Measurements from ENCODE around the gene RNF214.
"Not testable (repeated sequence)": the region's sequence is repeated elsewhere in the genome, so short reads cannot be mapped to it uniquely, and the experiment has no call there.

Gene RNF214

DNA sequence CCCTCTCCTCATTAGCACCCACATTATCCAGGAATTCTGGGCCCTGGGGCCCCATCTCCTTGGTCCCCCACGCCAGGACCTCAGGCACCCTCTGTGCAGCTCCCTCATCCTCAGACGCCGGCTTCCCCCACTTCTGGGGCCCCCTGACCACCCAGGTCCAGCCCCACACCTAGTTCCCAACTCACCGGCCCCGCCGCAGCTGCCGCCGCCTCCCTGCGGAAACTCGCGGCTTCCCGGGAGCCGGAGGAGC is 704 bp upstream of the RNF214 start, which contains the start of gene PCSK7:
Gene PCSK7, minus strand, starts transcription at position 232 of the 250 bp plus-strand sequence. CDS start 2,229 bp downstream, outside the sequence.
- DNase-seq = no peak

DNA sequence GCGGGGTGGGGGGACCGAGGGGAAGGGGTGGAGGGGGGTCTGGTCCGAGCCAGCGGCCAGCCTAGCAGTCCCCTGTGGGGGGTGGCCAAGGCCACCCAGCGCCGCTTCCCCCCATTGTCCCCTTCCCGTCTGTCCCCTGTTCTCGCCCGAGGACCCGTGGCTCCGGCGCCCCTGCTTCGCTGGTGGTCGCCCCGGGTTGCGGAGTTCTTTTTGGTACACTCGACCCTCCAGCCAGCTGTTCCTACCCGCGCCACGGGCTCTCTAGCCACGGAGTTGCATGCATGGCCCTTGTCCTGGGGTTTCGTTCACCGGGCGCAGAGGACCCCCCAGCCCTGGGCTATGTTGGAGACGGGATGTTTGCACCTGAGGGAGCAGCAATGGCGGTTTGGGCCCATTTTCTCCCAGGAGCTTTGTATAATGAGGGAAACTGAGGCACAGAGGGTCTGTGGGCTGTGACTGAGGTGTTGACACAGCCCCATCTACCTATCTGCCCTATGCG is 489 bp downstream of the RNF214 start:
- DNase-seq = no peak

DNA sequence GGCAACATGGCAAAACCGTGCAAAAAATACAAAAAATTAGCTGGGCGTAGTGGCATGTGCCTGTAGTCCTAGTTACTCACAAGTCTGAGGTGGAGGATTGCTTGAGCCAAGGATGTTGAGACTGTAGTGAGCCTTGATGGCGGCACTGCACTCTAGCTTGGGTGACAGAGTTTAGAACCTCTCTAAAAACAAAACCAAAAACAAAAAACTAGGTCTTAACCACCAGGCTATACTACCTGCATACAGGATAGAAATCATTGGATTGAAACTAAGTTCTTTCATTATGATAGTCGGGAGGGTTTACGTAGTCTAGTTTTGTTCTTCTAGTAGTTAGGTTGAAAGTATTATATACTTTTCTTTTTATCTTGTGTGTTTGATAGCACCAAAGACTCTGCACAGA is 5.8 kb downstream of the RNF214 start:
- DNase-seq = no peak

DNA sequence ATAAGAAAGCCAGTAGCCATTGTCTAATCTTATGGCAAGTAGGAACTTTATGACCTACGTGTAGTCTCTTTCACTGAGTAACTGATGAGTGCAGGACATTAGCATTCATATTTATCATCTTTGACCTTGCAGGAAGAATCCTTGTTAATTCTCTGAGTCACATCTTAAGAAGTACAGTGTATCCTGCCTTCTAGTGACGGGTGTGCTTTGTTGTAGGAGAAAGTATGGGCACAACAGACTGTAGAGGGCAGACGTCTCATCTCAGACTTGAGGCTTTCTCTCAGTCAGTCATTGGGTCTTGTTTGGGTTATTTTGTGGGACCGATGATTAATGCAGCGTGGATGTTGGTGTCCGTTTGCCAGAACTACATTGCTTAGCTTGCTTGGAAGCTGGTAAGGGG is 6.8 kb downstream of the RNF214 start:
- DNase-seq = peak; percentile 59

DNA sequence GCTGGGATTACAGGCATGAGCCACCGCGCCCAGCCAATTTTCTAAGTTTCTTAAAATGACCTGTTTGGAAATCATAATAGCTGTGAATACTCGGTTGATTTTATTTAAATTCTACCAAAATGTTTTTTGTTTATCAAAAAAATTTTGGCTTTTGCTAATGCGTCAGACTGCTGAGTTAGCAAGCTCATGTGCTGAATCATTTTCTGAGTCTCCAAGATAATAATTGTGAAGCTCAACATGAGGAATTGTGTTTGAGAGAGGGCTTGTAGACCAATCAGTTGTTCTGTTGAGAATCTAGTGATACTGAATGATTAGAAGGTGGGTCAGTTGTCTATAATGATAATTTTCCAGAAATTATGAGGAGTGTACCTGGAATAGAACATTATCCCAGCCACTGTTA is 15.9 kb downstream of the RNF214 start:
- DNase-seq = no peak

DNA sequence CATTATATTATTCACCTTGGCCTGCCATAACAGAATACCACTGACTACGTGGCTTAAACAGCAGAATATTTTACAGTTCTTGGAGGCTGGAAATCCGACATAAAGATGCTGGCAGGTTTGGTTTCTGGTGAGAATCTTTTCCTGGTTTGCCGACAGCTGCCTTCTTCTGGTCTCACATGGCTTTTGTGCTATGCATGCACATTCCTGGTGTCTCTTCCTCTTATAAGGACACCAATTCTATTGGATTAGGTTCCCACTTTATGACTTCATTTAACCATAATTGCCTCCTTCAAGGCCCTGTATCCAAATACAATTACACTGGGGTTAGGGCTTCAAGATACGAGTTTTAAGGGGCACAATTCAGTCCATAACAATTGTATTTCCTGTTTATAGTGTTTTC is 17.1 kb downstream of the RNF214 start:
- DNase-seq = no peak

DNA sequence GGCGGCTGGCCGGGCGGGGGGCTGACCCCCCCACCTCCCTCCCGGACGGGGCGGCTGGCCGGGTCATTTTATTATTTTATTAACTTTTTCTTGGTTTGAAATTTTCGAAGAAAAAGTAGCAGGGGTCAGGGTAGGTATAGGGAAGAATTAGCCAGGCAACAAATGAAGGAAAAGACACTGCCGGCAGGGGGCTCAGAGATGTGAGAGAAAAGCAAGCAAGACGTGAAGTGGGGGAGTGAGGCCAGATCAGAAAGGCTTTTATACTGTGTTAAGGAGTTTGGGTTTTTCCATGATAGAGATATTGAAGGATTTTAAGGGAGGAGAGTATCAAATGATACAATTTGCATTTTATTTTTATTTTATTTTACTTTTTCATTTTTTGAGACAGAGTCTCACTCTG is 19.0 kb downstream of the RNF214 start:
- DNase-seq = no peak

DNA sequence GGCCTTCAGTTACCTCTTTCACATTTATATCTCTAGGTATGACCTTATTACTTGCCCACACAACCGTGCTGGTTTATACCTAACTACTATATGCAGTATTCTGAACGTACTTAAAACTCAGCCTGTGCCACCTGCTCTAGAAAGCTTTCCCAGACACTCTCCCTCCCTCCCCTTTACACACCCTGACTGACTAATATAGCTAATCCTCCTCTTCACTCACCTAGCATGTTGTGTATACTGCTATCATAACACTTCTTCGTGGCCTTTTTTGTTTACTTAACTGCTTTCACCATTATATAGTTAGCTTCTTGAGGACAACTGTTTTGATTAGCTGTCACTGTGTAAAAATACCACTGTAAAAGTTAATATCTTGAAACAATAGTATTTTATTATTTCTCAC is 23.5 kb downstream of the RNF214 start:
- no peak for DNase-seq

DNA sequence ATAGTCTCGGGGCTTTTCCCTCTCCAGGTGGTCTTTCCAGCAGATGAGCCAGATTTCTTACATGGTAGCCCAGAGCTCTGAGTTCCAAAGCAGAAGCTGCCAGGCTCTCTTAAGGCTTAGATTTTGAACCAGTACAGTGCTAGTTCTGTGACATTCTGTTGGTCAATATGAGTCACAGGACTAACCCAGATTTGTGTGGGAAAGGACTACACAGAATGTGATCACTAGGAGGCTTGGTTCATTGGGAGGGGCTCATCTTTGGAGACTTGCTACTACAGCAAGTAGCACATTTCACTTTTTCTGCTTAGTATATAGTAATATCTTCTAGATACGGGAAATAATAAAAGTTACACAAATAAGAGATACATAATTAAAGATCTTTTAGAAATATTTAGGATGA is 24.1 kb downstream of the RNF214 start:
- DNase-seq = no peak

DNA sequence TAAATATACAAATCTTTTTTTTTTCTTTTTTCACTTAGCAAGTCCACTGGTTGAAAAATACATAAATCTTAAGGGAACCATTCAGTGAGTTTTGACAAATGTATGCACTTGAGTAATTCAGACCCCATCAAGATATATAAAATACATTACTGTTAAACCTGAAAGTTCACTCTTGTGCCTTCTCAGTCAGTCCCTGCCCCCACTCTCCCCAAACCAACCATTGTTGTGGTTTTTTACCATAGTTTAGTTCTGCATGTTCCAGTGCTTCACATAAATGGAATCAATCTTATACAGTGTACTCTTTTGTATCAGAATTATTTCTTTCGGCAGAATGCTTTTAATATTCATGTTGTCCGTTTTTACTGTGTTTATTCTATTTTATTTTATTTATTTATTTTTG is 26.1 kb downstream of the RNF214 start:
- no peak for DNase-seq

DNA sequence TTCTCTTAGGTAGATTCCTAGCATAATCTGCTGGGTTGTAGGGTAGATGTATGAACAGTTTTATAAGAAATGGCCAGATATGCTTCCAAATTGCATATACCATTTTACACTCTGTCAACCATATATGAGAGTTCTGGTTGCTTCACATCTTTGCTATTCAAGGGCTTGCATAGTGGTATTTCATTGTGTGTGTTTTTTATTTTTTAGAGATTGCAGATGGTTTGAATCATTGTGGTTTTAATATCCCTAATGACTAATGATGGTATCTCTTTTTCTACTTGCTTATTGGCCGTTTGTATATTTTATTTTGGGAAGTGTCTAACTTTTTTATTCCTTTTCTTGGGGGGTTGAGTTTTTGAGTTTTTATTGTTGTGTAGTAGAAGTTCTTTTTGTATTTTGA is 26.9 kb downstream of the RNF214 start:
- no peak for DNase-seq

DNA sequence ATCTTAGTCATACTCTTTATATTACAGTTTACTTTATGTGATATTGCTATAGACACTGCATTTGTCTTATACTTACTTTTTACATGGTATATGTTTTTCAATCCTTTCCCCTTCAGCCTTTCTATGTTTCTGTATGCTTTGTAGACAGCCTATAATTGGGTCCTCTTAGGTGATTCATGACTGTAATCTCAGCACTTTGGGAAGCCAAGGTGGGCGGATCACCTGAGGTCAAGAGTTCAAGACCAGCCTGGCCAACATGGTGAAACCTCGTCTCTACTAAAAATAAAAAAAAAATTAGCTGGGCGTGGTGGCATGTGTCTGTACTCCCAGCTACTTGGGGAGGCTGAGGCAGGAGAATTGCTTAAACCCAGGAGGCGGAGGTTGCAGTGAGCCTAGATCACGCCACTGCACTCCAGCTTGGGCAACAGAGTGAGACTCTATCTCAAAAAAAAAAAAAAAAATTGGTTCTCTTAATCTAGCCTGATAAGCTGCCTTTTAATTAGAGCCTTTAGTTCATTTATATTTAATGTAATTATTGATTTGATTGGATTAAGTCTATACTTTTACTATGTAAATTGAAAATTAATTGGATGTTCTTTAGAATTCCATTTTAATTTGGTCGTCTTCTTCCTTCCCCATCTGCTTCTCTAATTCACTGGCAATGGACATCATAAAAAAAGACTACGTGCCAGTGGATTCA is 32.3 kb downstream of the RNF214 start:
- DNase-seq = not testable (repeated sequence)

DNA sequence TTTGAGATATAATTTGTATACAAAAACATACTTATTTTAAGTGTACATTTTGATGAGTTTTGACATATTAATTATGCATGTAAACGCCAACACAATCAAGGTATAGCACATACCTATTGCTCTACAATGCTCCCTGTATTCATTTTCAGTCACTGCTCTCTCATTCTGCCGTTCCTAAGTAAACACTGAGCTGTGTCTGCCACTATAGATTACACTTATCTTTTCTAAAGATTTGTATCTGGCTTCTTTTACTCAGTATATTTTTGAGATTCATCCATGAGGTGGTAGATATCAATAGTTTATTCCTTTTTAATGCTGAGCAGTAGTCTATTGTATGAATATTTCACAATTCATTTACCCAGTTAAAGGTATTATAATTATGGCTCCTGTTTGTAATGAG is 33.3 kb downstream of the RNF214 start:
- DNase-seq = no peak

DNA sequence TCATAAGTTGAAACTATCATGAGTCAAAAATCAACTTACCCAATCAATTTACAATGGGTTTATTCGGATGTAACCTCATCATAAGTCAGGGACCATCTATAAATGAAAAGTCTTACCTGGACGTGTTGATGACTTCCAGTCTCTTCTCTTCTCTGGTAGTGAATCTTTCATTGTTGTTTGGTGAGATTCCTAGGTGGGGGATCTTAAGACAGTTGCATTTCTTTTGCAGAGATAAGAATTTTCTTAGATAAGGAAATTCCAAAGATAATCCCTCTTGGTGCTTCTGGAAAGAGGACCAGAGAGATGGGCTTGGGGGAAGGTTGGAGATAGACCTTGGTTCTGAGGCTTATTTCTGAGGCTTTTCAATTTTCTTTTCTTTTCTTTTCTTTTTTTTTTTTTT is 37.4 kb downstream of the RNF214 start:
- DNase-seq = no peak

DNA sequence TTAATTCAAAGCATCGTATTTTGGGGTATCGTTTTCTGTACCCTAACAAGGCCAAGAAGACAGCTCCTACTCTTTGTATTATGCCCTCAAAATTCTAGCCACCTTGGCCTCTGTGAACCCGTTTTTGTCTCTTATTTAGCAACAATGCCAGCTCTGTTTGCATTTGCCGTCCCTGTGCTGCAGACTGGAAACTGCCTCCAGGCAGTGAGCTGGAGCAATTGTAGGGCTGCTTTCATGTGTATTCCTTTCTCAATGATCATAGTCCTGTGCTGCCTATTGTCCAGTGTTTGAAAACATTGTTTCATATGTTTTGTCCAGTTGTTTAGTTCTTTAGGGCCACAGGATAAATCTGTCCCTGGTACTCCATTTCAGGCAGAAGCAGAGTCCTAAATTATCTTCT is 38.7 kb downstream of the RNF214 start:
- DNase-seq = no peak

DNA sequence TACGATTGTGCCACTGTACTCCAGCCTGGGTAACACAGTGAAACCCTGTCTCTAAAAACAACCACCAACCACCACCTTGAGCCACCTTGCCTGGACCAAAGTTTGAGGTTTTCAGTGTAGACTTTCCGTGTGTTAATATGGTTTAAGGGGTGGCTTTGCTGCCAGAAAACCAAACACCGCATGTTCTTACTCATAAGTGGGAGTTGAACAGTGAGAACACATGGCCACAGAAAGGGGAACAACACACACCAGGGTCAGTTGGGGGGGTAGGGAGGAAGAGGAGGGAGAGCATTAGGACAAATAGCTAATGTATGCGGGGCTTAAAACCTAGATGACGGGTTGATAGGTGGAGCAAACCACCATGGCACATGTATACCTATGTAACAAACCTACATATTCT is 39.7 kb downstream of the RNF214 start:
- DNase-seq = not testable (repeated sequence)

DNA sequence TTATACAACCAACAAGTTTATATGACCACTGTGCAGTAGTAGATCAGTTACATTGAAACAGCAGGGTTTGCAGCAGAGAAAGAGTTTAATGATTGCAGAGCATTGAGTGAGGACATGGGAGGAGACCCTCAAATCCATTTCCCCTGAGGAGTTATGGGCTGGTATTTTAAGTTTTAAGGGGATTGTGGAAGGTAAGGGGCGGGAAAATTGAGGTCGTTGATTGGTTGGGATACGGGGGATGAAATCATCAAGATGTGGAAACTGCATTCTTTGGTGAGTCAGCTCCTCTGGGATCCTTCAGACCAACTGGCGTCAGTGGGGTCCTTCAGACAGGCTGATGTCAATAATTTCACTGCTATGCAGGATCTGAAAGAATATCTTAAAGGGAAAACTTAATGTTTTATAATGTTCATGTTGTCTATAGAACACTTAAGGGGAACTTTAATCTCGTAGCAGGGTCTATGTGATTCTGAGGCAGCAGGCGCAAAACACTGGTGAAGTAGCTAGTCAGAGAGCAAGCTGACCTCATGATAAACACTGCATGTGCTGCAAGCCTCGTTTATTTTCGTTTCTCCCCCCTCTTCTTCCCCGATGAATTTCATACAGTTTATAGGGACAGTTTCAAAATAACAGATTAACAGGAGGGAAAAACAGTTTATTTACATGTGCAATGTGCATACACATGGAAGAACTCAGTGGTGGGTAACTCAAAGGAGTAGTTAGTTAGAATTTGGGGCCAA is 41.2 kb downstream of the RNF214 start:
- DNase-seq = peak; percentile 1

DNA sequence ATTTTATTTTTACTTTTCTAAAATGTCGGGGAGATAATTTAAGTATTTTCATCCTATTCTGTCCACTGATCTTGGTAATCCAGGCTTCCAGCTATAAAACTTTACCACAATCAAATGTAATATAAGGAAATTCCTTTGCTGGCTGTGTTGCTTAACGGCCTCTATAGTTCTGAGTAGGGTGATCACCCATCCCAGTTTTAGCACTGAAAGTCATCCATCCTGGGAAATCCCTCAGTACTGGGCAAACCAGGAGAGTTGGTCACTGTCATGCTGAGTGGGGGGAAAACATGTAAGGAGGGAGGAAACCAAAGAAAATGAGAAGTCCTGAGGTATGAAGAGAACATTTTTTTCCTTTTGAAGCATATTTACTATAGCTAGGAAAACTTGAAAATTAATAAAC is 45.9 kb downstream of the RNF214 start:
- no peak for DNase-seq

DNA sequence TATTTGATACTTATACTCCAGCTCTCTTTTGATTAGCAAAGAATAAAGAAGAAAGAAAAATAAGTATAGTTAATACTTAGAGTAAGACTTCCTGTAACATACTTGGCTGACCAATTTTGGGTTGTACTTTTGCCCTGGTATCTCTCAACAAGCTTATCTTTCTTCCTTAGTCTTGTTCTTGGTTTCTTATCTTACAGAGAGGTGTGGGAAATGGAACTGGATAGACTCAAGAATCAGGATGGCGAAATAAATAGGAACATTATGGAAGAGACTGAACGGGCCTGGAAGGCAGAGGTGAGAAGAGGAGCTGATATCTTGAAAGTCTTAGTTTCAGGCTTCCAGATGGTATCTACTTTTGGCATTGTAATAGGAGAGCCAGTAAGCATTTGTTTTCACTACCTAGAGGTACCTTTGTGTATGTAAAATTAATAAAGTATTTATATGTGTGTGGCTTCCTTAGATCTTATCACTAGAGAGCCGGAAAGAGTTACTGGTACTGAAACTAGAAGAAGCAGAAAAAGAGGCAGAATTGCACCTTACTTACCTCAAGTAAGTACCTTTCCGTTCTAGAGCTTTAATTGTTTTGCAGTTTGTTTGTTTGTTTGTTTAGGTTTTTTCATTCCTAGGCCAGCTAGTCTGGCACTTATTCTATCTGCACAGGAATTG is 47.4 kb downstream of the RNF214 start:
- no peak for DNase-seq

DNA sequence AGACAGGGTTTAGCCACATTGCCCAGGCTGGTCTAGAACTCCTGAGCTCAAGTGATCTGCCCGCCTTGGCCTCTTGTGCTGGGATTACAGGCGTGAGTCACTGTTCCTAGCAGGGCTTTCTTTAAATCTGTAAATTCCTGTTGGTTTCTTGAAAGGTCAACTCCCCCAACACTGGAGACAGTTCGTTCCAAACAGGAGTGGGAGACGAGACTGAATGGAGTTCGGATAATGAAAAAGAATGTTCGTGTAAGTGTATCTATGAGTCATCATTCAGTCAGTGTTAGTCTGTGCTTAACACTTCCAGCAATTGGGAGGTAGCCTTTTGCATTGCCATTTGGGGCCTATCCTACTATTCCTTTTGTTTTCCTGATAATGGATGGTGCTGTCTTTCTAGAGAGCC is 48.7 kb downstream of the RNF214 start:
- peak; percentile 52 for DNase-seq

DNA sequence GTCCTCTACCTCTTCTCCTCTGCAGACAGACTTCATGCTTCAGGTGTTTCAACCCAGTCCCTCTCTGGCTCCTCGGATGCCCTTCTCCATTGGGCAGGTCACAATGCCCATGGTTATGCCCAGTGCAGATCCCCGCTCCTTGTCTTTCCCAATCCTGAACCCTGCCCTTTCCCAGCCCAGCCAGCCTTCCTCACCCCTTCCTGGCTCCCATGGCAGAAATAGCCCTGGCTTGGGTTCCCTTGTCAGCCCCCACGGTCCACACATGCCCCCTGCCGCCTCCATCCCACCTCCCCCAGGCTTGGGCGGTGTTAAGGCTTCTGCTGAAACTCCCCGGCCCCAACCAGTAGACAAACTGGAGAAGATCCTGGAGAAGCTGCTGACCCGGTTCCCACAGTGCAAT is 49.4 kb downstream of the RNF214 start:
- no peak for DNase-seq

DNA sequence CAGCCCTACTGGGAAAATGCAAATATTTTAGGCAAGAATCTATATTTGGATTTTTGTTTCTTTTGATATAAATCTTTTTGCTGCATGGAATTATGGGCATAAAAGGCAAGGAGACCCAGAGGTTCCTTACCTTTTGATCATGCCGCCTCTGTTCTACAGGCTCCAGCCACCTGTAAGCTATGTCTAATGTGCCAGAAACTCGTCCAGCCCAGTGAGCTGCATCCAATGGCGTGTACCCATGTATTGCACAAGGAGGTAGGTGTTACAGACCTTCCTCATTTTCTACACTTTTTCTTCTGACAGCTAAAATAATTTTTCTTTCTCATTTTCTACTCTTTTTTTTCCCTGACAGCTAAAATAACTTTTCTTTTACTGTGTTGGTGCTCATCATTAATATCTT is 50.5 kb downstream of the RNF214 start:
- DNase-seq = no peak

DNA sequence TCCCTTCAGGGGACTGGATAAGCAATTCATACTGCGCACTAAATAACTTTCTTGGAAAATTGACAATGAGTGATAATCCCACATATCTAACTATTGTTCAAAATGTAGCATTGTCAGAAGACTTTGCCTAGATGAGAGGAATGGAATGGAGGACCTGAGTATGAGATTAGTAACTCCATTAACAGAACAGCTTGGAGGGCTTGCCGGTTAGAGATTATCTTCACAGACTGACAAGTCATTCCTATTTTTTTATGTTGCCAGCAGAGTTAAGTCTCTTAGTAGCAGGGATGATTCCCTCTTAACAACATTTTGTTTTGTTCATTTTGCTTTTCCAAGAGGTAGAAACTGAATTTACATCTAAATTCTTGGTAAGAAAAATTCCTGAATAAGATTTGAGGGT is 51.6 kb downstream of the RNF214 start:
- no peak for DNase-seq

DNA sequence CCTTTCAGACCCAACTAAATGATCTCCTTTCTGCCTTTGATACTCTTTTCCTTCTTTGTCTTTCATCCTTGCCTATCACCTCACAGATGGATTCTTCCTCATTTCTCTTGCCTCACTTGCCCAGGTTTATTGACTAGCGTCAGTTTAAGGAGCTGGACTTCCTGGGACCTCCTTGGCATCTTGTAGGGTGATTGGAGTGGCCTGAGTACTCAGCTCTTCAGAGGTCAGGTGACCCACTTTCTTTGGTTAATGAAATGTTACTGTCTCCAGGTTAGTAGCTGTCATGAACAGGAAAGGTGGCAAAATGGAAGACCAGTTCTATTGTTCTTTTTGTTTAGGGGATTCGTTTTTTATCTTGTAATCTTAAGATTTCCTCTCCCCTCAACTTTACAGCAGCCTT is 54.1 kb downstream of the RNF214 start:
- DNase-seq = no peak

Data from amniotic stem cell (primary cell).